GM23248 (cell line): ENCODE measurements around the gene CRB2.

ENCODE experiments used
- EZH2 ChIP-seq: fragments of 200-600 bp; sonication (generic); IDR thresholded peaks from 2 replicates; pipeline ENCODE4 v1.6.1; 2018; ENCODE audit warnings: antibody characterized with exemption, mild to moderate bottlenecking; ENCODE audit not compliant: insufficient read depth, poor library complexity, severe bottlenecking
- EZH2phosphoT487 ChIP-seq: fragments of 200-600 bp; sonication (generic); IDR thresholded peaks from 2 replicates; pipeline ENCODE4 v1.6.1; 2018; ENCODE audit warnings: antibody characterized with exemption, moderate library complexity, mild to moderate bottlenecking, low read depth; ENCODE audit not compliant: insufficient read depth

DNA sequence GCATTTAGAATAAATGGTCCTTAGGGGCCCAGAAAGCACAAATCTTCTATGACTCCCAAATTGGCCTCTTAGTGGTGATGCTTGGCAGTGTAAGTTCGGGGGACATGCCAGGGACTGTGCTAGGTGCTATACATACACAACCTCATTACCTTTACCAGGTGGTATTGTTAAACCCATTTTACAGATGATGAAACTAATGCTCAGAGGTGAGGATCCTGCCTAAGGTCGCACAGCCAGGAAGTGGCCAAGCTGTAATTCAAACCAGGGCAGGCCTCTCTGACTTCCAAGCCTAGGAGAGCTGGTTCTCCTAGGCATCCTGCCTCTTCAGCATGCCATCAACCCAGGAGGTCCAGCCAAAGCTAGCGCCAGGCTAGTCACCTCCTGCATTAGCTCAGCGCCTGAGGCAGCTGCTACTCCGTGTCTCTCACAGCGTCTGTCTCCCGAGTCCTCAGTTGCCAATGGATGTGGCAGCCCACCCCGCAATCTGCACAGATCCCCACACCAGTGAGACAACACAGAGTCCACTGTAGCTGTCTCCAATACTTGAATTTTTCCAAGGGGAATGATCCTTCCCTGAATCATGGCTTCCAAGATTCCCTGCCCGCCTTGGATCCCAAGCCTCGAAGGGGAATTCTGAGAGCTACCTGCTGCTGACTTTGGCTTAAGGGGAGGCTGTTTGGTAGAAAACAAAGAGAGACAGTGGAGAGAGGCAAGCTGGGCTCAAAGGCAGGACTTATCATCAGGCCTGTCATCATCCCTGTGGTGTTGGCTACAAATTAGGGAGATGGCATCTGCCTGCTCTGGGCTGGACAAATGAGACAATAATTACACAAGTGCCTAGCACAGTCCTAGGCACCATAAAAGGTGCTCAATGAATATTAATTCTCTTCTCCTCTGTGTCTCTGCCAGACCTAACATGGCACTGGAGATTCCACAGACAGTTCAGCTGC is 52.6 kb downstream of the CRB2 start:
- no peak for TF ChIP-seq EZH2phosphoT487
- TF ChIP-seq EZH2, result no peak
